OCI-LY7 (cell line): ENCODE results near the gene WDR70.

ENCODE experiments used
- EZH2phosphoT487 ChIP-seq: fragments of 200-600 bp; sonication (generic); IDR thresholded peaks from 2 replicates; pipeline ENCODE4 v1.6.1; 2018; ENCODE audit warnings: low read depth, borderline replicate concordance, mild to moderate bottlenecking, mixed run types, antibody characterized with exemption, low read length, moderate library complexity, mixed read lengths
- TF ChIP-seq, protein P1 (sequence below): fragments of 200-600 bp; sonication (generic); conservative IDR thresholded peaks from 2 replicates; pipeline ENCODE4 v1.5.1; 2014; ENCODE audit warnings: mild to moderate bottlenecking, antibody characterized with exemption, low read length, moderate library complexity, mixed read lengths

DNA sequence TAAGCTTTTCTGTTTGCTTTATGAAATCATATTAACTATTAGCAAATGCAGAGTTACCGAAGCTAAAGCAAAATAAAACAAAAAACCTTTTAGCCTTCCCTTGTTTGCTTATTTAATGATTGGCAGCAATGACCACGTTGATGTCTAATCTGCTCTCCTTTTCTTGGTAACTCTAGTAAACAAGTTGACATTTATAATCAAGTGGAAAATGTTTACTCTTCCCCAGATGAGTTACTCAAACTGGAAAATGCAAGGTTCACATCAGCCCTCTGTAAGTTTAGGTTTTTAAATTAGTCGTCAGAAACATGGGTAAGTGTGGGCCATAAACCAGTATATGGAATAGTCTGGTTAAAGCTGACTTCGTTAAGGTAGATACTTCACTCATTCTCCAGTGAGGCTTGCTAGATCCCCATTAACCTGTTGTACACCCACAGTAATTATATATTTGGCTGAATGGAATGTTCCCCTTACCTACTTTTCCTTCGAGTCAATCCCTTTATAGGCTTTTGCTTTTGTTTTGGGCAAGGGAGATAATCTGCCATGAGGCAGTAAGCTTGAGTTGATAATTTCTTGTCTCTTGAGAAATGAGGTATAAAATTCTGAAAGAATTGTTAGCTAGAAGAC lies 359.9 kb downstream of the WDR70 start:
- TF ChIP-seq, protein P1, sequence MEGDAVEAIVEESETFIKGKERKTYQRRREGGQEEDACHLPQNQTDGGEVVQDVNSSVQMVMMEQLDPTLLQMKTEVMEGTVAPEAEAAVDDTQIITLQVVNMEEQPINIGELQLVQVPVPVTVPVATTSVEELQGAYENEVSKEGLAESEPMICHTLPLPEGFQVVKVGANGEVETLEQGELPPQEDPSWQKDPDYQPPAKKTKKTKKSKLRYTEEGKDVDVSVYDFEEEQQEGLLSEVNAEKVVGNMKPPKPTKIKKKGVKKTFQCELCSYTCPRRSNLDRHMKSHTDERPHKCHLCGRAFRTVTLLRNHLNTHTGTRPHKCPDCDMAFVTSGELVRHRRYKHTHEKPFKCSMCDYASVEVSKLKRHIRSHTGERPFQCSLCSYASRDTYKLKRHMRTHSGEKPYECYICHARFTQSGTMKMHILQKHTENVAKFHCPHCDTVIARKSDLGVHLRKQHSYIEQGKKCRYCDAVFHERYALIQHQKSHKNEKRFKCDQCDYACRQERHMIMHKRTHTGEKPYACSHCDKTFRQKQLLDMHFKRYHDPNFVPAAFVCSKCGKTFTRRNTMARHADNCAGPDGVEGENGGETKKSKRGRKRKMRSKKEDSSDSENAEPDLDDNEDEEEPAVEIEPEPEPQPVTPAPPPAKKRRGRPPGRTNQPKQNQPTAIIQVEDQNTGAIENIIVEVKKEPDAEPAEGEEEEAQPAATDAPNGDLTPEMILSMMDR: no peak
- TF ChIP-seq EZH2phosphoT487: no peak
